H1 (cell line): Measurements from ENCODE around the gene AQP11. TPM values are rescaled to one million over a fixed set of nuclear protein-coding genes. Genes with fewer than 3 reads are reported as not detected.

ENCODE experiments used
- CTCF ChIA-PET: fragments of 300-600 bp; sonication (Branson Sonifier 250); formaldehyde crosslinking; loops from one replicate; lab custom pipeline; 2021; ENCODE audit not compliant: partially characterized antibody; lab: Charles Lee
- POLR2A ChIA-PET: fragments of 300-600 bp; sonication (Branson Sonifier 250); formaldehyde crosslinking; loops from one replicate; lab custom pipeline; 2021; ENCODE audit warnings: inconsistent platforms; ENCODE audit not compliant: partially characterized antibody; lab: Charles Lee
- DNase-seq, 2 experiments: peaks; one replicate each; pipeline versions ENCODE4 v3.0.0 to v3.0.0-alpha.2; 2010 to 2022; ENCODE audit warnings: low spot score in 2 of 2, low read depth in 1 of 2, mixed read lengths in 1 of 2
- FAIRE-seq: peaks from 2 replicates; lab custom pipeline; 2011; peaks lifted over from hg19 to GRCh38; lab: Jason Lieb, UNC
- H2AFZ ChIP-seq: 2 replicates; pipeline ENCODE4 v1.8.1; 2012; ENCODE audit warnings: low read length, inconsistent platforms
- H2AK5ac ChIP-seq: 2 replicates; pipeline ENCODE4 v1.6.1; 2013; ENCODE audit warnings: low read depth, low read length
- H2BK120ac ChIP-seq: replicated peaks from 2 replicates; pipeline ENCODE3; 2013; ENCODE audit warnings: low read depth, low read length, inconsistent platforms
- H2BK12ac ChIP-seq: 2 replicates; pipeline ENCODE4 v1.6.1; 2013; ENCODE audit warnings: low read depth, low read length
- H2BK15ac ChIP-seq: 2 replicates; pipeline ENCODE4 v1.6.1; 2013; ENCODE audit warnings: low read length
- H2BK20ac ChIP-seq: 2 replicates; pipeline ENCODE4 v1.6.1; 2013; ENCODE audit warnings: low read length
- H2BK5ac ChIP-seq: 2 replicates; pipeline ENCODE4 v1.6.1; 2013; ENCODE audit warnings: low read depth, low read length
- H3K14ac ChIP-seq: 2 replicates; pipeline ENCODE4 v1.6.1; 2013; ENCODE audit warnings: inconsistent platforms; ENCODE audit not compliant: insufficient read length
- H3K18ac ChIP-seq: 2 replicates; pipeline ENCODE4 v1.6.1; 2013; ENCODE audit warnings: low read length; ENCODE audit errors: extremely low read depth
- H3K23ac ChIP-seq: 2 replicates; pipeline ENCODE4 v1.6.1; 2013; ENCODE audit warnings: inconsistent platforms; ENCODE audit not compliant: insufficient read length
- H3K23me2 ChIP-seq: 2 replicates; pipeline ENCODE4 v1.6.1; 2013; ENCODE audit warnings: low read depth, low read length
- H3K27ac ChIP-seq: 2 replicates; pipeline ENCODE4 v1.6.1; 2011; ENCODE audit warnings: low read depth, low read length, inconsistent platforms
- H3K27me3 ChIP-seq, 4 experiments: replicated peaks in 1 of 4; 1 replicate in 1 of 4; 2 replicates in 3 of 4; pipeline versions ENCODE4 v1.6.1 to v1.8.1; 2011 to 2013; ENCODE audit warnings: low read length in 3 of 4, mild to moderate bottlenecking in 3 of 4, inconsistent platforms in 2 of 4, mixed read lengths in 2 of 4, moderate library complexity in 1 of 4; ENCODE audit not compliant: control insufficient read depth in 3 of 4, insufficient read depth in 3 of 4; ENCODE audit errors: extremely low read depth in 1 of 4
- H3K36me3 ChIP-seq, 4 experiments: 2 replicates each; pipeline versions ENCODE4 v1.6.1 to v1.8.1; 2011 to 2013; ENCODE audit warnings: mild to moderate bottlenecking in 4 of 4, low read length in 3 of 4, moderate library complexity in 2 of 4, control low read depth in 1 of 4, inconsistent platforms in 1 of 4; ENCODE audit not compliant: insufficient read depth in 4 of 4, control insufficient read depth in 2 of 4
- H3K4ac ChIP-seq: replicated peaks from 2 replicates; pipeline ENCODE3; 2013; ENCODE audit warnings: low read length, low read depth, mixed read lengths, inconsistent platforms; ENCODE audit not compliant: insufficient read length
- H3K4me1 ChIP-seq, 4 experiments: replicated peaks in 1 of 4; 1 replicate in 1 of 4; 2 replicates in 3 of 4; pipeline versions ENCODE4 v1.6.1 to v1.8.1; 2011 to 2013; ENCODE audit warnings: low read length in 3 of 4, inconsistent platforms in 2 of 4, mixed read lengths in 1 of 4; ENCODE audit not compliant: insufficient read depth in 4 of 4, control insufficient read depth in 3 of 4
- H3K4me2 ChIP-seq, 2 experiments: 2 replicates each; pipeline versions ENCODE4 v1.6.1 to v1.8.1; 2011 to 2013; ENCODE audit warnings: low read depth in 2 of 2, low read length in 2 of 2, control low read depth in 1 of 2, inconsistent platforms in 1 of 2, mild to moderate bottlenecking in 1 of 2; ENCODE audit not compliant: insufficient read depth in 1 of 2
- H3K4me3 ChIP-seq, 4 experiments: fragments of 200-600, 300-600 bp in 1 of 4; sonication (generic), shearing (Covaris generic), sonication (Bioruptor Twin) in 1 of 4; 2 replicates each; pipeline versions ENCODE4 v1.5.1 to v1.8.1; 2011 to 2016; ENCODE audit warnings: low read length in 4 of 4, low read depth in 3 of 4, control low read depth in 2 of 4, inconsistent platforms in 2 of 4, mild to moderate bottlenecking in 2 of 4, mixed read lengths in 1 of 4, moderate library complexity in 1 of 4; ENCODE audit not compliant: insufficient read depth in 2 of 4; ENCODE audit errors: extremely low read depth in 1 of 4
- H3K56ac ChIP-seq: replicated peaks from 2 replicates; pipeline ENCODE3; 2013; ENCODE audit warnings: low read depth, mild to moderate bottlenecking, mixed read lengths, low read length, inconsistent platforms; ENCODE audit not compliant: insufficient read length
- H3K79me1 ChIP-seq: 2 replicates; pipeline ENCODE4 v1.6.1; 2013; ENCODE audit warnings: low read depth, low read length, control low read depth
- H3K79me2 ChIP-seq, 2 experiments: 2 replicates each; pipeline versions ENCODE4 v1.6.1 to v1.8.1; 2012 to 2013; ENCODE audit warnings: low read length in 2 of 2, mild to moderate bottlenecking in 2 of 2, inconsistent platforms in 1 of 2; ENCODE audit not compliant: insufficient read depth in 2 of 2, control insufficient read depth in 1 of 2
- H3K9ac ChIP-seq, 4 experiments: replicated peaks in 1 of 4; 1 replicate in 1 of 4; 2 replicates in 3 of 4; pipeline versions ENCODE4 v1.6.1 to v1.8.1; 2011 to 2013; ENCODE audit warnings: low read depth in 3 of 4, low read length in 3 of 4, control low read depth in 2 of 4, mild to moderate bottlenecking in 2 of 4, moderate library complexity in 2 of 4, inconsistent platforms in 1 of 4; ENCODE audit errors: extremely low read depth in 1 of 4
- H3K9me3 ChIP-seq, 2 experiments: 2 replicates each; pipeline versions ENCODE4 v1.6.1 to v1.8.1; 2012 to 2013; ENCODE audit warnings: mild to moderate bottlenecking in 2 of 2, moderate library complexity in 2 of 2, control low read depth in 1 of 2, inconsistent platforms in 1 of 2, low read depth in 1 of 2, low read length in 1 of 2, mixed read lengths in 1 of 2; ENCODE audit not compliant: insufficient read depth in 2 of 2
- H4K20me1 ChIP-seq, 2 experiments: replicated peaks in 1 of 2; 2 replicates each; pipeline versions ENCODE3 to v1.8.1; 2011 to 2013; ENCODE audit warnings: inconsistent platforms in 2 of 2, low read length in 2 of 2, mild to moderate bottlenecking in 1 of 2; ENCODE audit not compliant: insufficient read depth in 2 of 2, control insufficient read depth in 1 of 2
- H4K5ac ChIP-seq: 2 replicates; pipeline ENCODE4 v1.6.1; 2013; ENCODE audit warnings: low read length, low read depth, mixed read lengths, inconsistent platforms; ENCODE audit not compliant: insufficient read length
- H4K8ac ChIP-seq: 2 replicates; pipeline ENCODE4 v1.8.0; 2013; ENCODE audit warnings: mild to moderate bottlenecking, moderate library complexity, low read length, inconsistent platforms; ENCODE audit not compliant: insufficient read depth; ENCODE audit errors: extremely low read depth
- H4K91ac ChIP-seq: replicated peaks from 2 replicates; pipeline ENCODE3; 2013; ENCODE audit warnings: low read length, mixed read lengths, inconsistent platforms; ENCODE audit not compliant: insufficient read length
- CBX8 ChIP-seq: fragments of 300-800, 300-1000 bp; sonication (generic); IDR thresholded peaks from 2 replicates; pipeline ENCODE4 v1.7.1; 2016; ENCODE audit warnings: low read depth, low read length, borderline replicate concordance
- GTF2F1 ChIP-seq: IDR thresholded peaks from 2 replicates; pipeline ENCODE4 v1.6.1; 2012; ENCODE audit warnings: low read depth, low read length, improper control_type of control experiment, borderline replicate concordance
- KDM1A ChIP-seq: fragments of 200-600, 300-600 bp; sonication (generic); IDR thresholded peaks from 2 replicates; pipeline ENCODE4 v1.7.1; 2016; ENCODE audit warnings: mild to moderate bottlenecking, low read length, borderline replicate concordance
- SAP30 ChIP-seq: fragments of 300-600 bp; sonication (generic); IDR thresholded peaks from 2 replicates; pipeline ENCODE4 v1.7.1; 2012; ENCODE audit warnings: low read length, moderate library complexity, mild to moderate bottlenecking, inconsistent platforms; ENCODE audit not compliant: insufficient read depth, insufficient replicate concordance
- SIRT6 ChIP-seq: IDR thresholded peaks from one replicate; pipeline ENCODE4 v1.7.1; 2012; ENCODE audit warnings: low read length, inconsistent platforms
- SP2 ChIP-seq: IDR thresholded peaks from 2 replicates; pipeline ENCODE4 v1.6.1; 2012; ENCODE audit warnings: mild to moderate bottlenecking, low read length, inconsistent platforms
- SP4 ChIP-seq: IDR thresholded peaks from 2 replicates; pipeline ENCODE4 v1.6.1; 2012; ENCODE audit warnings: low read length, inconsistent platforms
- WGBS, 2 experiments: shearing (Covaris generic) in 1 of 2; methylation state at CpG; one replicate each; pipeline versions ENCODE4 v1.1.6 to v1.1.7; 2013 to 2015; ENCODE audit warnings: low lambda C conversion rate in 2 of 2, mixed read lengths in 2 of 2, inconsistent platforms in 1 of 2, low coverage in 1 of 2, missing lambda C conversion rate in 1 of 2; ENCODE audit not compliant: insufficient replicate concordance in 2 of 2, insufficient coverage in 1 of 2, insufficient read length in 1 of 2; ENCODE audit errors: extremely low coverage in 1 of 2, missing lambda C conversion rate in 1 of 2; 5-methylcytosine and 5-hydroxymethylcytosine counted together
- polyA plus RNA-seq, 7 experiments: library from polyadenylated mRNA; depleted of rRNA in 3 of 7; stranded (reverse) in 5 of 7; unstranded in 2 of 7; fragments of >200 nt in 5 of 7; fragments of 200-250 nt in 2 of 7; gene quantifications; 1 replicate in 5 of 7; 2 replicates in 1 of 7; 4 replicates in 1 of 7; pipeline versions ENCODE4 v1.2.1 to v1.2.3, GENCODE V29; 2011 to 2013; ENCODE audit warnings: missing spikeins in 2 of 7, mixed read lengths in 2 of 7
- total RNA-seq: library from RNA; stranded (reverse); fragmentation: NEBNext Ultra II Directional; extraction: Animal tissue kit (Norgen Biotek cat#: 25700); gene quantifications from 2 replicates; pipeline ENCODE4 v1.2.1, GENCODE V29; 2021
- TF ChIP-seq, protein P1 (sequence below), 3 experiments: IDR thresholded peaks; 1 replicate in 2 of 3; 2 replicates in 1 of 3; pipeline versions ENCODE4 v1.5.1 to v1.6.1; 2011; ENCODE audit warnings: low read length in 3 of 3, mild to moderate bottlenecking in 3 of 3, inconsistent platforms in 2 of 3, low read depth in 1 of 3, moderate library complexity in 1 of 3; ENCODE audit not compliant: insufficient read depth in 1 of 3; ENCODE audit errors: control extremely low read depth in 1 of 3

Gene AQP11
- total and polyA plus RNA-seq, 2 of the 8 experiments (the other 6 are each of a cell fraction or from before 2014, with no cell fraction given) = 1.1 to 1.6 TPM

- CTCF ChIA-PET = interaction anchor here (1.2 kb wide), 1 partner anchor 396 kb away, joined by 3 read pairs; no protein-coding TSS in a partner anchor
- Histone ChIP-seq H4K20me1 (no peaks in the 10 kb centered on the region), H3K36me3 (no peaks in the 10 kb centered on the region), H3K79me2 (no peaks in the 10 kb centered on the region), H3K23me2 (no peaks in the 10 kb centered on the region), H3K14ac (no peak overlapping the region), H3K9me3 (no peaks in the 10 kb centered on the region), H2AK5ac (no peak overlapping the region), H4K91ac (no peak overlapping the region), H3K4me1 (no peaks in the 10 kb centered on the region), H2AFZ (0 out of 2 replicates have a peak overlapping the region, but pooled peaks have one; percentile 48), H2BK20ac (no peak overlapping the region), H4K5ac (no peak overlapping the region), H2BK120ac (no peak overlapping the region), H3K27me3 (no peaks in the 10 kb centered on the region), H2BK5ac (no peak overlapping the region), H3K4me2 (no peak overlapping the region), H3K79me1 (no peaks in the 10 kb centered on the region), H3K23ac (no peak overlapping the region), H3K27ac (no peak overlapping the region), H3K4ac (no peak overlapping the region), H4K8ac (no peak overlapping the region), H3K56ac (no peak overlapping the region), H3K9ac (no peak overlapping the region), H2BK15ac (no peak overlapping the region), H3K4me3 (no peak overlapping the region), H2BK12ac (no peak overlapping the region), H3K18ac (no peak overlapping the region)
- no peak for DNase-seq
- 92% methylated on average over 3 of the region's 3 CpGs; no CpG with 5 or more reads in 1 of the 2 experiments for WGBS, 2 experiments
- TF ChIP-seq SIRT6 = no peak
- no peak for TF ChIP-seq GTF2F1
- TF ChIP-seq CBX8 = no peak
- no peak for TF ChIP-seq SAP30
- TF ChIP-seq, protein P1, sequence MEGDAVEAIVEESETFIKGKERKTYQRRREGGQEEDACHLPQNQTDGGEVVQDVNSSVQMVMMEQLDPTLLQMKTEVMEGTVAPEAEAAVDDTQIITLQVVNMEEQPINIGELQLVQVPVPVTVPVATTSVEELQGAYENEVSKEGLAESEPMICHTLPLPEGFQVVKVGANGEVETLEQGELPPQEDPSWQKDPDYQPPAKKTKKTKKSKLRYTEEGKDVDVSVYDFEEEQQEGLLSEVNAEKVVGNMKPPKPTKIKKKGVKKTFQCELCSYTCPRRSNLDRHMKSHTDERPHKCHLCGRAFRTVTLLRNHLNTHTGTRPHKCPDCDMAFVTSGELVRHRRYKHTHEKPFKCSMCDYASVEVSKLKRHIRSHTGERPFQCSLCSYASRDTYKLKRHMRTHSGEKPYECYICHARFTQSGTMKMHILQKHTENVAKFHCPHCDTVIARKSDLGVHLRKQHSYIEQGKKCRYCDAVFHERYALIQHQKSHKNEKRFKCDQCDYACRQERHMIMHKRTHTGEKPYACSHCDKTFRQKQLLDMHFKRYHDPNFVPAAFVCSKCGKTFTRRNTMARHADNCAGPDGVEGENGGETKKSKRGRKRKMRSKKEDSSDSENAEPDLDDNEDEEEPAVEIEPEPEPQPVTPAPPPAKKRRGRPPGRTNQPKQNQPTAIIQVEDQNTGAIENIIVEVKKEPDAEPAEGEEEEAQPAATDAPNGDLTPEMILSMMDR (IDR thresholded peaks at IDR 0.05; ENCODE audit: control extremely low read depth in 1 of 3, insufficient read depth in 1 of 3, low read depth in 1 of 3, low read length in 3 of 3) = no peak
- TF ChIP-seq SP4 = no peak
- no peak for TF ChIP-seq KDM1A
- TF ChIP-seq SP2 = no peak
- FAIRE-seq = no peak
- POLR2A ChIA-PET = interaction anchor here (1.1 to 3.4 kb wide), 2 partner anchors 10 to 13 kb away, joined by 3 to 13 read pairs; partner anchors contain the start of gene CLNS1A
These were observed 58.0 kb downstream of the AQP11 start for GRCh38 chr11:77647654-77648305.
